Globus pallidus (tissue), 1 donor: ENCODE results near the gene SEMA6B.
"Not testable (repeated sequence)": the region's sequence is repeated elsewhere in the genome, so short reads cannot be mapped to it uniquely, and the experiment has no call there.

ENCODE experiments used
- DNase-seq: peaks from one replicate; pipeline ENCODE4 v3.0.0-alpha.2; 2015; ENCODE audit warnings: low spot score

The SEMA6B gene

GRCh38 chr19:4571305-4571917 is 11.9 kb upstream of the SEMA6B start:
- DNase-seq, result no peak

DNA sequence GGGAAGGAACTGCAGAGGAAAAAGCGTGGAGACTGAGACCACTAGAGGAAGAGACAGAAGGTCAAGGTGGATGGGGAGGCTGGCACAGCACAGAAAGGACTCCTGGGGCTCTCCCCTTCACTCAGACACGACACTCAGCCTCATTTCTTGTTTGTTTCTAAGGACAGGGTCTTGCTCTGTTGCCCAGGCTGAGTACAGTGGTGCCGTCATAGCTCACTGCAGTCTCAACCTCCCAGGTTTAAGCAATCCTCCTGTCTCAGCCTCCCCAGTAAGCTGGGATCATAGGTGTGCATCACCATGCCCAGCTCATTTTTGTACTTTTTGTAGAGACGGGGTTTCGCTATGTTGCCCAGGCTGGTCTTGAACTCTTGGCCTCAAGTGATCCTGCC is 11.4 kb upstream of the SEMA6B start:
- no peak for DNase-seq

DNA sequence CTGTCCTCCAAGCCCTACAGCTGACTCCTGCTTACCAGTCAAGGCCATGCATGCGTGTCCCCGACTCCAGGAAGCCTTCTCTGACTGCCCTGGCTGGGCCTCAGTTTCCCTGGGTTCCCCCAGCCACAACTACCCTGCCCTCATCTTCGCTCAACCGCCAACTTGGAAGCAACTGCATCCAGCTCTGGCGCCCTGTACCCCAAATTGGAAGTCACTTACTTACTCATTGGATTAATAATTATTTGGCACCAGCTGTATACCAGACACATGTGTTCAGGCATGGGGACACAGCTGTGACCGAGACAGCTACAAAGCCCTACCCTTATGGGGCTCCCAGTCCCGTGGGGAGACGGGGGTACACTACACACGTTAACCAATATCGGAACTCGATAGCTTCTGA is 10.9 kb upstream of the SEMA6B start:
- DNase-seq, result no peak

DNA sequence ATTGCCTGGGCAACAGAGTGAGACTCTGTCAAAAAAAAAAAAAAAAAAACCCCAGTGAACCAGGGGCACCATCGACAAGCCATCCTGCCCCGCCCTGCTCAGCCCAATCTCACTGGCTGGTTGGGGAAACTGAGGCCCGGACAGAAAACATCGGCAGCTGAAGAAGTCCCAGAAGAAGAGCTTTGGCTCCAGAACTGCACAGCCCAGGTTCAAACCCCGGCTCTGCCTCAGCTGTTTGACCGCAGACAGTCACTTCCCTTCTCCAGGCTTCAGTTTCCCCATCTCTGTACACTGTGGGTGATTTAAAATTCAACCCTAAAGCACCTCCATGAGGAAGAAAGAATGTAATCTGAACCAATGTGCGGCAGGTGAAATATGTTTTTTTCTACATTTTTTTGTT is 9.4 kb upstream of the SEMA6B start:
- no peak for DNase-seq

- DNase-seq, result no peak
These were observed 8.1 kb upstream of the SEMA6B start for GRCh38 chr19:4567584-4568071.

GRCh38 chr19:4566402-4567051 is 7.0 kb upstream of the SEMA6B start:
- no peak for DNase-seq

- DNase-seq, result not testable (repeated sequence)
These were observed 4.1 kb upstream of the SEMA6B start for GRCh38 chr19:4563562-4563961.

GRCh38 chr19:4562085-4562484 is 2.6 kb upstream of the SEMA6B start:
- not testable (repeated sequence) for DNase-seq

- no peak for DNase-seq
These were observed 1.2 kb downstream of the SEMA6B start for GRCh38 chr19:4557971-4558941.

DNA sequence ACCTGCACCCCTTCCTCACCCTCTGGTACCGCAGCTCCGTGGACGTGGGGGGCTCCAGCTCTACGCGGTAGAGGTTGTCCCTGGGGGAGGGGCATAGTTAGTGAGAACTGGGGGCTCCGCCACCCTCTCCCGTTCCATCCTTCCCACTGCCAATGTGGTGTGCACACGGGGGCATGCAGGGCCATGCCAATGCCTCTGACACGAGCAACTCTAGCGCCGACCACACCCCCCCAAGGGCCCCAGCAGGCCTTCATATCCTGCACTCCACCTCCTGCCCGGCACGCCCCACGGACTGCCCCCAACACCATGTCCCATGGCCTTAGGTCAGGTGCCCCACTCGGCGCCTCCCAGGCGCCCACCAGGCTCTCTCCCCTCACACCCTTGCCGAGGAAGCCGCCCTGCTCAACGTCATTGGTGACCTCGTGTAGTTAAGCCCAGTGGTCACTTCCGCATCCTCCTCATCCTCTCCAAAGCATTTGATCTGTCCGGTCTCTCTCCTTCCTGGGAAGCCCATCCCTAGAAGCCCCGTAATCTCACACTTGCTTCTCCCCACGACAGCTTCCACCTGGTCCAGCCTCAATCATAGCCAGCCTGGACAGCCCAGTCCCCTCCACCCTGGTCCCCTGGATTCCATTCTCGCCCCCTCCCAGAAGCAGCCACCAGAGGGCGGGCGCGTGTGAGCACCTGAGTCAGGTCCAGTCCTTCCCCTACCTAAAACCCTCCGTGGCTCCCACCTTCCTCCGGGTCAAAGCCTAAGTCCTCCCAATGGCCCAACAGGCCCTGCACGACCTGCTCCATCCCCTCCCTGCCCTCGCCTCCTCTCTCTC is 2.1 kb downstream of the SEMA6B start:
- no peak for DNase-seq

GRCh38 chr19:4556597-4557127 is 2.8 kb downstream of the SEMA6B start:
- no peak for DNase-seq

DNA sequence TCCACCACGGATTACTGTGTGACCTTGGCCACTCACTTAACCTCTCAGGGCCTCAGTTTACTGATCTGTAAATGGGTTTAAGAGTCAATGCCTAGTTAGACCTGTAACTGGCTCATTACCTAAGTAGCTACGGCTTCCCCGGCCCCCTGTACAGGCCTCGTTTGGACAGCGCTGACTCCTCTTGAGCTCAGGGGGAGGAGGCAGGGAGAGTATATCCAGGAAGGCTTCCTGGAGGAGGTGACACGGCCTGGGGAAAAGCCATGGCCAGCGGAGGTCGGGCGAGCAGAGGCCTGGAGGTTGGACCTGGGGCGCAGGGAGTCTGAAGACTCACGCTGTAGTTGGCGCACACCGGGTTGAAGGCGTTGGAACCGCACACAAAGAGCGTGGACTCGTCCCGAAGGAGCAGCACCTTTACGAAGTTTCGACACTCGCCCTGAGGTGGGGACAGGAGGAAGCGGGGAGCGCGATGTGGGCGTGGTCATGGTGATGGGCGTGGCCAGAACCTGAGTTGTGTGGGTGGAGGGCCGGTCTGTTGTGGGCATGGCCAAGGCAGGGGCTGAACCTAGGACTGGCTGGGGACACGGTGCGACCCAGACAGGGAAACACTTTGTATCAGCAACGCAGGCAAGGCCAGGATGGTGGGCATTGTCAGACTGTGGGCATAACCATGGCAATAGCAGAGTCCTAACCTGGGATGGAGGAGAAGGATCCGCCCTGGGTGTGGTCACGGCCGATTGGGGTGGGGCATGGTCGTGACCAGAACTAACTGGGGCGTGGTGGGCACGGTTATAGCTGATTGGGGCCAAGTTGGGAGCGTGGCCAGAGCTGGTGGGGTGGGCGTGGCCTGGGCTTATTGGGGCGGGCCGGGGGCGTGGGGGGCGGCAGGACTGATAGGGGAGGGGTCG is 3.6 kb downstream of the SEMA6B start:
- DNase-seq, result no peak

DNA sequence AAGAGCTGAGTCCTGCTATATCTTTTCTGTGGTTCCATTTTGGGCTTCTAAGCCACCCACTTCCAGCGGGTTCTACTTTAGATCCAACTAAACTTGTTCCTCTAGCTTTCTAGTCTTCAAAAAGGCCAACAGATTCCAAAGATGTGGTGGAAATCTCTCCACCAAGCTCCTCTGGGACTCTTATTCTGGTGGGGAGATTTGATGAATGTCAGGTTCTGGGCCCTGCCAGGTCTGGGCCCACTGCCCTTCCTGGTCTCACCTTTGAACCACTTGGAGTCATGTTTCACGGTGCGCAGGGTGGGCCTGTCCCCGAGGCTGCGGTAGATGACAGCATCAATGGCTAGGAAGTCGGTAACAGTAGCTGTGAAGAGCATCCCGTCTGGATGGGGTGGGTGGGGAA is 4.8 kb downstream of the SEMA6B start:
- DNase-seq, result no peak

DNA sequence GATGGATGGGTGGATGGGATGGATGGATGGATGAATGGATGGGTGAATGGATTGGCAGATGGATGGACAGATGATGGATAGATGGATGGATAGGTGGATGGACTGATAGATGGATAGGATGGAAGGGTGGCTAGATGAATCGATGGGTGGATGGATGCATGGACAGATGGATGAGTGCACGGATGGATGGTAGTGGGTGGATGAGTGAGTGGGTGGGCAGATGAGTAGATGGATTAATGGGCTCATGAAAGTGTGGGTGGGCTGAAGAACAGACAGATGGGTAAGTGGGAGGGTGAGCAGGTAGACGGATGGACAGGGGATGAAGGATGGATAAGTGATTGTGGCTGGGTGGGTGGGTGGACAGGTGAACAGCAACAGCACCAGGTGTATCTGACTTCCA is 5.7 kb downstream of the SEMA6B start:
- DNase-seq, result no peak

DNA sequence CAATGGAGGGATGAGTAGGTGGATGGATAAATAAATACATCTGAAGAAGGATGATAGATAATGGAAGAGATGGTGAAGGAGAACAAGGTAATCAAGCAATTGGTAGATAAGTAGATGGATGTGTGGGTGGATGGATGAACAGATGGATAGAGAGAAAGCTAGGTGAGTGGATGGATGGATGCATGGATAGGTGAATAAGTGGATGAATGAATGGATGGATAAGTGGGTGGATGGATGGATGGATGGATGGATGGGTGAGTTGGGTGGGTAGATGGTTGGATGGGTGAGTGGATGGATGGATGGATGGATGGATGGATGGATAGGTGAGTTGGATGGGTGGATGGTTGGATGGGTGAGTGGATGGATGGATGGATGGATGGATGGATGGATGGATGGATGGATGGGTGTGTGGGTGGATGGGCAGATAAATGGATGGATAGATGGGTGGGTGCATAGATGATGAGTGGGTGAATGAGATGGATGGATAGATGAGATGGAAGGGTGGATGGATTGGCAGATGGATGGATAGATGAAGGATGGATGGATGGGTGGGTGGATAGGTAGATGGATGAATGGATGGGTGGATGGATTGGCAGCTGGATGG is 6.3 kb downstream of the SEMA6B start:
- no peak for DNase-seq

- DNase-seq, result no peak
These were observed 7.0 kb downstream of the SEMA6B start for GRCh38 chr19:4552525-4552819.

- no peak for DNase-seq
These were observed 8.9 kb downstream of the SEMA6B start for GRCh38 chr19:4550479-4551050.

DNA sequence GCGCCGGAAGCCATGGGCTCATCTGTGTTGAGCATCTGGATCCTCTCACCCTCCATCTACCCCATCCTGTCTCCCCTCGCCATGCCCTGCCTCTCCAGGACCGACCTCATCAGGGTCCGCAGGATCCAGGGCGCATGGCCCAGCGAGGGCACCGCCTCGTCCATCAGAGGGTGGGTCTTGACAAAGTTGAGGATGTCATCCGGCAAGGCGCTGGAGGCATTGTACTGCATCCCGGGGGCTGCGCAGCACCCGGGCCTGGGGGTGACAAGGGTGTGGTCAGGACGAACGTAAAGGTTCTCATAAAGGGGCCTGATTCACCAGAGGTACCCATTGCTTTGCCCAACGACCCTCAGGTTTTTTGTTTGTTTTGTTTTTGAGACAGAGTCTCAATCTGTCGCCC is 9.5 kb downstream of the SEMA6B start:
- no peak for DNase-seq

GRCh38 chr19:4548238-4548584 is 11.3 kb downstream of the SEMA6B start:
- no peak for DNase-seq
